Measurements from ENCODE around the gene AZIN2.

GRCh38 chr1:33078030-33078591 lies 2.8 kb upstream of the AZIN2 start:
- no peak for TF ChIP-seq GABPA (IDR thresholded peaks at IDR 0.05 in 1 of 2, conservative IDR thresholded peaks at IDR 0.05 in 1 of 2)
- no peak for TF ChIP-seq MAX (IDR thresholded peaks at IDR 0.05)
- TF ChIP-seq CTCF (IDR thresholded peaks at IDR 0.05; ENCODE audit: low read depth, low read length, missing input control) = no peak
- no peak for TF ChIP-seq YY1 (IDR thresholded peaks at IDR 0.05)
- no peak for TF ChIP-seq TAF1 (conservative IDR thresholded peaks at IDR 0.05)
- no peak for TF ChIP-seq RXRA (IDR thresholded peaks at IDR 0.05)
- TF ChIP-seq JUND (IDR thresholded peaks at IDR 0.05) = no peak
- no peak for TF ChIP-seq ATF3 (IDR thresholded peaks at IDR 0.05)
- no peak for TF ChIP-seq RAD21 (IDR thresholded peaks at IDR 0.05)
- TF ChIP-seq HNF4A (conservative IDR thresholded peaks at IDR 0.05) = no peak

All from liver (tissue), 3 donors.